ENCODE data around the gene TTC27. TPM values are rescaled to one million over a fixed set of nuclear protein-coding genes. Genes with fewer than 3 reads are reported as not detected.

Gene TTC27
- total RNA-seq: 10 to 100 TPM; 21.3 to 43.2 TPM

DNA sequence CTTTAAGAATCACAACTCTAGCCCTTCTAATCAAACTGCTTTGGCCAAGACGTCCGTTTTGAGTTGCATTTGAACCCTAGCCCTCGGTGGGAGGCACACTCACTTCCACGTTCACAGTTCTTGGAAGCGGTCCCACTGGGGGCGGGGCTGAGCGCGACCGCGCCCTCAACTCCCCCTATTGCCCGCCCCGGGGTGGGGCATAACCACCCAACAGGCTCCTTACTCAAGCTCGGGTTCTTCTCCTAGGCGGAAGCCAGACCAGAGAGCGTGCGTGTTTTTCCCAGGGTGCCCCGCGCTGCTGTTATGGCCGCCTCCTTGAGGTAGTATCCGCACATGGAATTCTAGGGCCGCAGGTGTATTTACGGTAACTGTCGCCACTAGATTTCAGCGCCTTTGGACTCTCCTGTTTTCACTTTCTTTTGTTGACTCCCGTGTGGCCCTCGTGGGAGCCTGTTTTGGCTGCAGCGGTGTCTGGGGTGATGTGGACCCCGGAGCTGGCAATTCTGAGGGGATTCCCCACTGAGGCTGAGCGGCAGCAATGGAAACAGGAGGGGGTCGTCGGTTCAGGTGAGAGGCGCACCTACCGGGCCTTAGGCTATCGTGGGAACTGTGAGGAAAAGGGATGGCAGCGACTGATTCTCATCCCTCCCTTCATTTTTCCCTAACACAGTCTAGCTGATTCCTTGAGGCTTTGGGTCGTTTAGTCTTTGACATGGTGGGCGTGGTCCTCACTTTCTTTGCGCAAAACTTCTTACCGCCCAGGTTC, at the start of gene TTC27:
Gene TTC27, plus strand, starts transcription at position 237 of the 766 bp plus-strand sequence. Its CDS starts 243 bp downstream, at position 480.
- H3K4me3 Mint-ChIP-seq: peak within 1 kb of the TSS; percentile 89
- H3K4me1 Mint-ChIP-seq (ENCODE audit: low read depth in 2 of 2): peaks cover 20 to 21% of the 10 kb centered on the region in 2 donors
- H3K9me3 Mint-ChIP-seq: no peaks in the 10 kb centered on the region
- DNase-seq (ENCODE audit: low spot score) (peak; percentile 96), ATAC-seq (peak; percentile 100)
- H3K27ac Mint-ChIP-seq: peak within 1 kb of the TSS; percentile 70 to 85
- no peaks in the 10 kb centered on the region for H3K27me3 Mint-ChIP-seq
- peaks cover 8% of the 10 kb centered on the region for H3K36me3 Mint-ChIP-seq

DNA sequence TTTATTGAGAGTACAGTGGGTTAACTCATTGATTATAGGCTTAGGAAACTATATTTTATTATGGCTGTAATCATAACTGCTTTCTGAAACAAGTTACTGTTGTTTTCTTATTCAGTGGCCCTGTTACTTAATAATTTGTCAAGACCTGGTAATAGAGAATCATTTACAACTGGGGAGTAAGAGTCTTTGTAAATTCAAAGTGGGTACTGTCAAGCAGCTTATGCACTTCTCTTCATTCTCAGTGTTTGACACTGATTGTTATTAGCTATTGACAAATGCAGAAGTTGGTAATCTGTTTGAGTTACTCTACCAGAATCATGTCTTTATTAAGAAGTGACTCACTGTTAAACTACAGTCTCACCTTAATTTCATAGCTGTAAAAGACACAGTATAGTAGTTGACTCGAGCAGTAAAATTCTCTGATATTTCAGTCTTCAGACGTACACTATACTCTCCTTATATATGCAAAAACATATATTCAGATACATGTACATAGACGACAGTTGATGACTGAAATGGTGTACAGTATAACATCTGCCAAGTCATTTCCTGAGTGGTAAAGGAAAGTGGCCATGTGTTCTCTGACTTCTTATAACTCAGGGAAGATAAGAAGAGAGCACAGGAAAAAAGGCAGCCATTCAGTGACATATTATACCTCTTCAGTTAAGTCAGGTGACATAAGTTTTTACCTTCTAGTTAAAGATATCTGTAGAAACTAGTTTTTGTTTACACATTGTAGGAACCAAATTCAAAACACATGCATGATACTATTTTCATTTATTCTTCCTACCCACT, 36.0 kb upstream of the TTC27 start:
- no peaks in the 10 kb centered on the region for H3K9me3 Mint-ChIP-seq
- ATAC-seq: peak; percentile 79 to 98

DNA sequence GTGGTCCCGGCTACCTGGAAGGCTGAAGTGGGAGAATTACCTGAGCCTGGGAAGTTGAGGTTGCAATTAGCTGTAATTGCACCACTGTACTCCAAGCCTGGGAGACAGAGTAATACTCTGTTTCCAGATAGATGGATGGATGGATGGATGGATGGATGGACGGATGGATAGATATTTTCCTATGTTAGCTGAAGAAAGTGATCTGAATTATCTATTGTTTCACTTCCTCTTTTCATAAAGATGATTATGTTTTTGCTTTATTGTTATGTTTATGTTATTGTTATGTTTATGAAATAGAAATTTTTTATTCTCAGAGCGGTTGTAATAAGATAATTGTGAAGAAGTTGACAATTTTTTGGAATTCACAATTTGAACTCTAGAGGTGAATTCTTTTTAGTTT, 33.3 kb upstream of the TTC27 start:
- H3K36me3 Mint-ChIP-seq: peaks cover 6% of the 10 kb centered on the region
- H3K27ac Mint-ChIP-seq: peak overlapping the region in 1 of 2 donors; percentile 7
- no peak for ATAC-seq

More for the DNA sequence above, 36.0 kb upstream of the TTC27 start:
- no peaks in the 10 kb centered on the region for H3K27me3 Mint-ChIP-seq
- peaks cover 18 to 22% of the 10 kb centered on the region in 2 donors for H3K4me1 Mint-ChIP-seq (ENCODE audit: low read depth in 2 of 2)
- H3K4me3 Mint-ChIP-seq: peak overlapping the region; percentile 59
- DNase-seq (ENCODE audit: low spot score): no peak
- H3K36me3 Mint-ChIP-seq: peaks cover 6% of the 10 kb centered on the region
- H3K27ac Mint-ChIP-seq: peak overlapping the region; percentile 72 to 83

DNA sequence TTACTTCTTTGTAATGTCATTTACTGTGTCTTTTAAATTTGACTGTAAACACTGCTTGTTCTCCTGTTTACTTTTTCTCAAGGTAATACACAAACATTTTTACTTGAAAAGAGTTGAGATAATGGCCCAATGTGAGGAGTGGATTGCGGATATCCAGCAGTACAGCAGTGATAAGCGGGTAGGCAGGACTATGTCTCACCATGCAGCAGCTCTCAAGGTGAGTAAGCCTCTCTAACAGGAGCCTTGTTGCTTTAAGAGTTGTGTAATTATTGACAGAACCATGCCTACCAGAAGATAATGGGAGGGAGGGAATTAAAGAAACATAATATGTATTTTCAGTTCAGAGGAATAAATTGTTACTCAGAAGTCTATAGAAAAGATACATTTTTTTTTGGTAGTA, 16.5 kb upstream of the TTC27 start:
- H3K9me3 Mint-ChIP-seq: no peaks in the 10 kb centered on the region
- no peaks in the 10 kb centered on the region for H3K27me3 Mint-ChIP-seq
- H3K4me1 Mint-ChIP-seq (ENCODE audit: low read depth in 2 of 2): peaks cover 0 to 2% of the 10 kb centered on the region in 2 donors
- no peak overlapping the region for H3K4me3 Mint-ChIP-seq
- peaks cover 31% of the 10 kb centered on the region for H3K36me3 Mint-ChIP-seq
- DNase-seq (ENCODE audit: low spot score) (no peak), ATAC-seq (no peak)
- H3K27ac Mint-ChIP-seq: no peak overlapping the region

More for the DNA sequence above, 33.3 kb upstream of the TTC27 start:
- no peak overlapping the region for H3K4me3 Mint-ChIP-seq
- H3K27me3 Mint-ChIP-seq: no peaks in the 10 kb centered on the region
- no peaks in the 10 kb centered on the region for H3K9me3 Mint-ChIP-seq
- no peak for DNase-seq (ENCODE audit: low spot score)
- peaks cover 18 to 22% of the 10 kb centered on the region in 2 donors for H3K4me1 Mint-ChIP-seq (ENCODE audit: low read depth in 2 of 2)

DNA sequence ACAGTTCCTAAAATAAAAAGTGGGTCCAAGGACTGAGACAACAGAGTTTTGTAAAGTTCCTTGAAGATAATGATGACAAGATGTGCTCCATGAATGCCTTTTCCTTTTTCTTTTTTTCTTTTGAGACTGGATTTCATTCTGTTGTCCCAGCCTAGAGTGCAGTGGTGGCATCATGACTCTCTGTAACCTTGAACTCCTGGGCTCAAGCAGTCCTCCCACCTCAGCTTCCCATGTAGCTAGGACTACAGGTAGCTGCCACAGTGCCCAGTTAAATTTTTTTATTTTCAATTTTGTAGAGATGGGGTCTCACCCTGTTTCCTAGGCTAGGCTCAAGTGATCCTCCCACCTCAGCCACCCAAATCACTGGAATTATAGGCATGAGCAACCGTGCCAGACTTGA, 16.1 kb upstream of the TTC27 start:
- no peaks in the 10 kb centered on the region for H3K27me3 Mint-ChIP-seq
- H3K4me1 Mint-ChIP-seq (ENCODE audit: low read depth in 2 of 2): peaks cover 0 to 2% of the 10 kb centered on the region in 2 donors
- no peak overlapping the region for H3K27ac Mint-ChIP-seq
- DNase-seq (ENCODE audit: low spot score) (no peak), ATAC-seq (no peak)
- H3K4me3 Mint-ChIP-seq: no peak overlapping the region
- H3K36me3 Mint-ChIP-seq: peaks cover 31% of the 10 kb centered on the region
- H3K9me3 Mint-ChIP-seq: no peaks in the 10 kb centered on the region

DNA sequence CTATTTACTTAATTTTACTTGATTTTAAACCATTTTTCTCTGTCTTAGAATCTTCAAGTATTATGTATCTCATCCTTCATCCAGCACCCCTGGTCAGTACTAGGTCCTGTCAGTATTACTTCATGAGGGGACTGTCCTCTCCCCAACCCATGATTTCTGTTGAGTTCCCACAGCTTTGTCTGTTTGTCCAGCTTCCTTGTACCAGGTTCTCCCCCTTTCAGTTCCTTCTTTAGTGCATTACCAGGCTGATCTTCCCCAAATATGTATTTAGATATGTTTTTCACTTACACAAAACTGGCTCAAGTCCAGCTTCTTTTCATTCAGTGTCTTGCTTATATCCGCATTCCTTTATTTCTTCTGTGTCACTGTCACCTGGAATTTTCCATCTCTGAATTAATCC, 13.8 kb upstream of the TTC27 start:
- Mint-ChIP-seq H3K4me3 (no peak overlapping the region), H3K36me3 (peaks cover 28% of the 10 kb centered on the region), H3K4me1 (ENCODE audit: low read depth in 2 of 2) (peaks cover 0 to 2% of the 10 kb centered on the region in 2 donors), H3K27ac (peak overlapping the region in 1 of 2 donors; percentile 0), H3K9me3 (no peaks in the 10 kb centered on the region), H3K27me3 (no peaks in the 10 kb centered on the region)
- no peak for ATAC-seq
- no peak for DNase-seq (ENCODE audit: low spot score)

DNA sequence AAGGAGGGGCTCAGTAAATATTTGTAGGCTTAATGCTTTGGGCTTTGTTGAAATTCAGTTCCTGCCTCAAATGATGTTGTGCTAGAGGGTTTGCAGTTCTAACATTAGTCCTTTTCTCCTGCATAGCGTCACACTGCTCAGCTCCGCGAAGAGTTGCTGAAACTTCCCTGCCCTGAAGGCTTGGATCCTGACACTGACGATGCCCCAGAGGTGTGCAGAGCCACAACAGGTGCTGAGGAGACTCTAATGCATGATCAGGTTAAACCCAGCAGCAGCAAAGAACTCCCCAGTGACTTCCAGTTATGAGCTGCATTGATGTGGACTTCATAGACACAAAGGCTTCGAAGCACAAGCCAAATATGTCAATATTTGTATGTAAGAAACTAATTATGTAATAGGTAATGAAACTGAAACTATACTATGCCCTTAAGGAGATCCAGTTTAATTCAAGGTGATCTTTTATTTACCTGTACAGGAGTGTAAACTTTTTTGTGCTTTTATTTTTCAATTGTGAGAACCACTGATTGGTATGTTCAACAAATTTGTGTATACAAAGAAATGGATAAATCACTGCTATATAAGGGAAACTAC, 10.2 kb upstream of the TTC27 start:
- H3K4me3 Mint-ChIP-seq: no peak overlapping the region
- peaks cover 0 to 4% of the 10 kb centered on the region in 2 donors for H3K4me1 Mint-ChIP-seq (ENCODE audit: low read depth in 2 of 2)
- H3K9me3 Mint-ChIP-seq: no peaks in the 10 kb centered on the region
- no peak overlapping the region for H3K27ac Mint-ChIP-seq
- peaks cover 16% of the 10 kb centered on the region for H3K36me3 Mint-ChIP-seq
- ATAC-seq (no peak), DNase-seq (ENCODE audit: low spot score) (no peak)
- no peaks in the 10 kb centered on the region for H3K27me3 Mint-ChIP-seq

DNA sequence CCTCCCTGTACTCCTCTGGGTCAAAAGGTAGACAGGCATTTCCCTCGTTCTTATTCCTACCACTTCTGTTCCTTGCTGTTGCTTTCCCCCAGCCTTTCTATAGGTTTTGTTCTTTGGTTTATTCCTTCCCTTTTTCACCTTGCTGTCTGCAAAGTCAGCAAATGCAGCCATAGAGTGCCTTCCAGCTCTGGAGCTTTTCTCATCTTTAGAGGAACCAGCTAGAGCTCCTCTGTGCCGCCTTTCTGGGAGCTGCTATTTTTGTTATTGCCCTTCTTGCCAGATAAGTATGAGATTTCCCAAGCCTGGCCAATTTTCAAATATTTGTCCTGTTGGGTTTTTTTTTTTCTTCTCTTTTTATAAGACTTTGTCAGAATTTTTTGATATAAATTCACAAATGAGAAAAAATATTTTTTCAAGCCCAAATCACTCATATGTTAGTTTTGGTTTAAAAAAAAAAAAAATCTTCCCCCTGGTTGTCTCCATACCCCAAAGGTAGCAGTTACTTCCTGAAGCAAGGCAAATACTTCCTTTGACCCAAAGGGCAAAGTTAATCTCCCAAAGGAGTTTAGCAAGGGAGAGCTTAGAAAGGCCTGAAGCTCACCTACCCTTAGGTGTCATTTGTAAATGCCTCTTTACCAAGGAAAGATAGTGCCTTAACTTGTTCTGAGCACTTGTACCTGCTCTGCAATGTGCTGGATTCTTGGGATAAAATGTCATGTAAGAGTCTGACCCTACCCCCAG, 5.1 kb upstream of the TTC27 start:
- peak overlapping the region in 1 of 2 donors; percentile 32 for H3K27ac Mint-ChIP-seq
- no peaks in the 10 kb centered on the region for H3K9me3 Mint-ChIP-seq
- ATAC-seq: no peak
- no peak overlapping the region for H3K4me3 Mint-ChIP-seq
- peaks cover 7 to 11% of the 10 kb centered on the region in 2 donors for H3K4me1 Mint-ChIP-seq (ENCODE audit: low read depth in 2 of 2)
- no peak for DNase-seq (ENCODE audit: low spot score)
- no peaks in the 10 kb centered on the region for H3K27me3 Mint-ChIP-seq
- H3K36me3 Mint-ChIP-seq: no peaks in the 10 kb centered on the region

DNA sequence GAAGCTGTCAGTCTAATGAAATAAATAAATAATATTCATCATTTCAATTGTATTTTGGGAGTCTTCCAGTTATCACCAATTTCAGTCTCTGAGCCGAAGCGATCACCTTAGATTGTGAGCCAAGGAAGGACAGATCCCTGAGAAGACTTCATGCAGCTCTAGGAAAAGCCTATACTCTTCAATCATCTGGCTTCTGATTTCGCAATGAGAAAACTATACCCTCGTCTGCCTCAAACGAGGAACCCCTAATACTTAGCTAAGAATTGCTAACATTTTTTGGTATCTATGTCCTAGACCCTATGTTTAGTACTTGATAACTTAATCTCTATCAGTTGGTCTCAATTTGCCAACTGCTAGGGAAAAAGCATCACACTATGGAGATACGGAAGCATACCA, 4.5 kb upstream of the TTC27 start:
- no peak for ATAC-seq
- H3K27ac Mint-ChIP-seq: peak overlapping the region in 1 of 2 donors; percentile 42
- no peak for DNase-seq (ENCODE audit: low spot score)
- H3K27me3 Mint-ChIP-seq: no peaks in the 10 kb centered on the region
- H3K36me3 Mint-ChIP-seq: no peaks in the 10 kb centered on the region
- H3K4me1 Mint-ChIP-seq (ENCODE audit: low read depth in 2 of 2): peaks cover 11 to 14% of the 10 kb centered on the region in 2 donors
- H3K4me3 Mint-ChIP-seq: no peak overlapping the region
- no peaks in the 10 kb centered on the region for H3K9me3 Mint-ChIP-seq

DNA sequence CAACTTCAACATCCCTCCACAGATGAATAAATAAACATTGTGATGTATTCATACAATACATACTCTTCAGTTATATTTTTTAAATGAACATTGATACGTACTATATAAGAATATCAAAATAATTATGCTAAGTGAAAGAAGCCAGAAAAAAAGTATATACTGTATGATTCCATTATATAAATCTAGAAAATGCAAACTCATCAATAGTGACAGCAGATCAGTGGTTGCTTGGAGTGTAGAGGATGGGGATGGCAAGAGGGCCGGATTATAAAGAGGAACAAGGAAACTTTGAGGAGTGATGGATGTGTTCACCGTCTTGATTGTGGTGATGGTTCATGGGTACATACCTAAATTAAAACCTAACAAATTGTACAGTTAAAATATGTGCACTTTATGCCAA, 3.0 kb upstream of the TTC27 start:
- no peaks in the 10 kb centered on the region for H3K9me3 Mint-ChIP-seq
- H3K27me3 Mint-ChIP-seq: no peaks in the 10 kb centered on the region
- no peak overlapping the region for H3K4me3 Mint-ChIP-seq
- peaks cover 17% of the 10 kb centered on the region in 2 donors for H3K4me1 Mint-ChIP-seq (ENCODE audit: low read depth in 2 of 2)
- DNase-seq (ENCODE audit: low spot score) (no peak), ATAC-seq (no peak)
- H3K36me3 Mint-ChIP-seq: peaks cover 2% of the 10 kb centered on the region
- H3K27ac Mint-ChIP-seq: peak overlapping the region in 1 of 2 donors; percentile 42

DNA sequence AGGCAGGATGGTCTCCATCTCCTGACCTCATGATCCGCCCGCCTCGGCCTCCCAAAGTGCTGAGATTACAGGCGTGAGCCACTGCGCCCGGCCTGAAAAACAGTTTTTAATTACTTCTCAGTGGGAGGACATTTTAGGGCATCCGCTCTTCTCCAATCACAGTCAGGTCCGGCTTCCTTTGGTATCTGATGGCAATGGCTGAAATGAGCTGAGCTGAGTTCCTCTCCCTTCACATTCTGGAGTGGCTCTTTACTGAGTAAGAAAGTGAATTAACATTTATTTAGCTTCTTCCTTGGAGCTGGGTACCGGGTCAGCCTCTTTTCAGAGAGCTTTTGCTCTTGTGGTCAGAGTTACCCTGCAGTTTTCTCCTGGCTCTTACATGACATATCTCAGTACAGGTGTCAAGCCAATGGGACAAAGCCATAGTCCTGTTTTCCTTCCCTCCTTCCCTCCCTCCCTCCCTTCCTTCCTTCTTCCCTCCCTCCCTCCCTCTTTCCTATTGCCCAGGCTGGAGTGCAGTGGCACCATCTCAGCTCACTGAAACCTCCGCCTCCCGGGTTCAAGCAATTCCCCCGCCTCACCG, 1.1 kb upstream of the TTC27 start:
- H3K4me1 Mint-ChIP-seq (ENCODE audit: low read depth in 2 of 2): peaks cover 18 to 20% of the 10 kb centered on the region in 2 donors

DNA sequence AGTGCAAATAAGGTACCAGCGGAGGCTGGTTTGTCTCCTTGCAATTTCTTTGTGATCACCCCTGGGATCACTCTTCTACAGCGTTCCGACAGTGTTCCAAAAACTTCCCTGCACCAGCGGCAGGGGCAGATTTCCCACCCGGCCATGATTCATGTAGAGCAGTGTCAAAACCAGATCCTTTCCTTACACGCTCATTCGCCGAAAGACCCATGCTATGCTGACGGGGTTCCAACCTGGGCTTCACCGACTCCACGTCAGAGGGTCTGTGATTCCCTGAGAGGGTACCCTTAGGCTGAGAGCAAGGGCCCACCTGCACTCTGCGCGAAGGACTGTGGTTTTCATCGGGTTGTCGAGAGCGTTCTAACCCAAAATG, 423 bp upstream of the TTC27 start:
- Mint-ChIP-seq H3K27me3 (no peaks in the 10 kb centered on the region), H3K27ac (peak overlapping the region; percentile 70 to 85), H3K4me3 (peak overlapping the region; percentile 89), H3K36me3 (peaks cover 8% of the 10 kb centered on the region), H3K4me1 (ENCODE audit: low read depth in 2 of 2) (peaks cover 20 to 21% of the 10 kb centered on the region in 2 donors), H3K9me3 (no peaks in the 10 kb centered on the region)
- DNase-seq (ENCODE audit: low spot score): no peak
- peak; percentile 53 to 66 for ATAC-seq

More for the DNA sequence above, 1.1 kb upstream of the TTC27 start:
- Mint-ChIP-seq H3K36me3 (peaks cover 8% of the 10 kb centered on the region), H3K4me3 (peak overlapping the region; percentile 89), H3K9me3 (no peaks in the 10 kb centered on the region), H3K27ac (peak overlapping the region; percentile 70 to 85), H3K27me3 (no peaks in the 10 kb centered on the region)
- DNase-seq (ENCODE audit: low spot score) (no peak), ATAC-seq (no peak)

DNA sequence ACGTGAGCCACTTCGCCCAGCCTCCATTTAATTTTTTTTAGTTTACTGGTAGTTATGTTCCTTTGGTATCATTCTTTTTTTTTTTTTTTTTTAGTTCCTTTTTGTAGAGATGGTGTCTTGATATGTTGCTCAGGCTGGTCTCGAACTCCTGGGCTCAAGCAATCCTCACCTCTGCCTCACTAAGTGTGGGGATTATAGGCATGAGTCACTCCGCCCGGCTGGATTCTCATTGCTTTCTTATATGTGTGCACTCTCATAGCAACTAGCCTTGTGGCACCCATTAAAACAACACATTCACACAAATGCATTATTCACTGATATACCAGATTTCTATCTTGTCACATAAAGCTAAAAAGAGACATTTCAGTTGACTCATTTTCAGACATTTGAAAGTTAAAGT, 4.2 kb downstream of the TTC27 start:
- Mint-ChIP-seq H3K36me3 (peaks cover 18% of the 10 kb centered on the region), H3K4me1 (ENCODE audit: low read depth in 2 of 2) (peaks cover 19 to 22% of the 10 kb centered on the region in 2 donors), H3K4me3 (no peak overlapping the region), H3K27ac (no peak overlapping the region), H3K9me3 (no peaks in the 10 kb centered on the region), H3K27me3 (no peaks in the 10 kb centered on the region)
- no peak for DNase-seq (ENCODE audit: low spot score)
- ATAC-seq: no peak
